Stomach (tissue), 9 donors: ENCODE results near the gene RASAL2. TPM values are rescaled to one million over a fixed set of nuclear protein-coding genes. Genes with fewer than 3 reads are reported as not detected.

Experiments
- DNase-seq, 2 donors: peaks; one replicate each; pipeline versions ENCODE4 v3.0.0 to v3.0.0-alpha.2; 2013 to 2019
- H3K27ac ChIP-seq, 5 donors: fragments of 200-600 bp in 4 of 5; sonication (generic) in 4 of 5; one replicate each; pipeline ENCODE4 v1.5.1; 2013 to 2019; ENCODE audit warnings: mild to moderate bottlenecking in 1 of 5, moderate library complexity in 1 of 5
- H3K27me3 ChIP-seq, 3 donors: fragments of 200-600 bp; sonication (generic); one replicate each; pipeline ENCODE4 v1.5.1; 2017 to 2019; ENCODE audit warnings: mixed run types in 1 of 3
- H3K36me3 ChIP-seq, 4 donors: fragments of 200-600 bp; sonication (generic); 1 replicate in 3 of 4; 2 replicates in 1 of 4; pipeline ENCODE4 v1.5.1; 2016 to 2019
- H3K4me1 ChIP-seq, 4 donors: fragments of 200-600 bp; sonication (generic); one replicate each; pipeline ENCODE4 v1.5.1; 2016 to 2019
- H3K4me3 ChIP-seq, 4 donors: fragments of 200-600 bp; sonication (generic) in 3 of 4; one replicate each; pipeline ENCODE4 v1.5.1; 2016 to 2019; ENCODE audit warnings: mild to moderate bottlenecking in 1 of 4
- H3K9me3 ChIP-seq, 4 donors: fragments of 200-600 bp; sonication (generic); one replicate each; pipeline ENCODE4 v1.5.1; 2016 to 2019
- CTCF ChIP-seq, 7 experiments: fragments of 450-650 bp in 4 of 7; fragments of 200-600 bp in 3 of 7; sonication (generic) in 3 of 7; IDR thresholded peaks; one replicate each; pipeline ENCODE4 v1.5.1; 2016 to 2019; ENCODE audit warnings: antibody characterized with exemption in 7 of 7, control low read depth in 2 of 7, mild to moderate bottlenecking in 1 of 7
- EP300 ChIP-seq: sonication (generic); formaldehyde crosslinking; IDR thresholded peaks from one replicate; pipeline ENCODE4 v1.6.1; 2017; ENCODE audit warnings: antibody characterized with exemption
- POLR2A ChIP-seq, 4 donors: fragments of 450-650 bp; IDR thresholded peaks; one replicate each; pipeline ENCODE4 v1.6.1; 2016; ENCODE audit warnings: antibody characterized with exemption in 4 of 4, control low read depth in 2 of 4, mild to moderate bottlenecking in 1 of 4, moderate library complexity in 1 of 4
- POLR2AphosphoS5 ChIP-seq, 3 donors: sonication (generic); formaldehyde crosslinking; IDR thresholded peaks; one replicate each; pipeline ENCODE4 v1.6.1; 2016; ENCODE audit warnings: antibody characterized with exemption in 3 of 3
- WGBS, 5 donors: extraction: QIAGEN DNeasy Blood & Tissue Kit in 3 of 5; methylation state at CpG; one replicate each; pipeline versions ENCODE4 v1.1.5 to v1.1.7; 2013 to 2018; 5-methylcytosine and 5-hydroxymethylcytosine counted together
- intact Hi-C: fragments of 100-400 bp; cut with DNase I; formaldehyde crosslinking; loops from one replicate; pipeline ENCODE4 v1.15.1; 2023; ENCODE audit warnings: low total_unique reads
- polyA plus RNA-seq, 3 donors: library from polyadenylated mRNA; stranded (reverse); fragments of 200-250 nt; gene quantifications; one replicate each; pipeline ENCODE4 v1.2.3, GENCODE V29; 2013
- total RNA-seq, 5 donors: library from RNA; depleted of rRNA; stranded (reverse); fragments of >200 nt; gene quantifications; one replicate each; pipeline versions ENCODE4 v1.1.0 to v1.2.3, GENCODE V29; 2014 to 2016
- donor health status: healthy with polysubstance abuse.
- donor health status: Bipolar disorder and iron deficiency.
- donor health status: healthy.

Gene RASAL2
- total and polyA plus RNA-seq, 8 donors = 1.2 to 47.5 (median 14.3) TPM

GRCh38 chr1:178500091-178500770, 406.3 kb downstream of the RASAL2 start:
- no peak overlapping the region for H3K27ac ChIP-seq
- H3K9me3 ChIP-seq = no peaks in the 10 kb centered on the region
- H3K4me1 ChIP-seq = peaks cover 0 to 7% (median 0%) of the 10 kb centered on the region in 4 donors
- no peak for DNase-seq
- H3K4me3 ChIP-seq = no peak overlapping the region
- TF ChIP-seq POLR2A (IDR thresholded peaks at IDR 0.05) = no peak
- TF ChIP-seq CTCF (IDR thresholded peaks at IDR 0.05) = peak in 2 of 7 experiments; percentile 5 to 6
- TF ChIP-seq POLR2AphosphoS5 (IDR thresholded peaks at IDR 0.05) = no peak
- no peak for TF ChIP-seq EP300
- WGBS, 5 donors = 67 to 83% (median 72%) methylated on average over 11 of the region's 11 CpGs
- H3K36me3 ChIP-seq = no peaks in the 10 kb centered on the region
- no peaks in the 10 kb centered on the region for H3K27me3 ChIP-seq
- intact Hi-C loops = no loop called here

- H3K27ac ChIP-seq = no peak overlapping the region
- 92 to 96% (median 94%) methylated on average over 8 to 10 of the region's 10 CpGs for WGBS, 5 donors
- intact Hi-C loops = no loop called here
- peaks cover 0 to 7% (median 2%) of the 10 kb centered on the region in 4 donors for H3K4me1 ChIP-seq
- TF ChIP-seq CTCF (IDR thresholded peaks at IDR 0.05) = no peak
- TF ChIP-seq POLR2A (IDR thresholded peaks at IDR 0.05) = no peak
- TF ChIP-seq POLR2AphosphoS5 (IDR thresholded peaks at IDR 0.05) = no peak
- TF ChIP-seq EP300 = no peak
- H3K9me3 ChIP-seq = no peaks in the 10 kb centered on the region
- H3K36me3 ChIP-seq = no peaks in the 10 kb centered on the region
- H3K27me3 ChIP-seq = no peaks in the 10 kb centered on the region
- no peak for DNase-seq
- H3K4me3 ChIP-seq = no peak overlapping the region
Measured at GRCh38 chr1:178500936-178501554, 407.1 kb downstream of the RASAL2 start.

- DNase-seq = peak; percentile 77 to 85
- Histone ChIP-seq H3K4me1 (peaks cover 0 to 10% (median 7%) of the 10 kb centered on the region in 4 donors), H3K36me3 (no peaks in the 10 kb centered on the region), H3K27ac (no peak overlapping the region), H3K4me3 (no peak overlapping the region), H3K27me3 (no peaks in the 10 kb centered on the region), H3K9me3 (no peaks in the 10 kb centered on the region)
- no peak for TF ChIP-seq POLR2AphosphoS5 (IDR thresholded peaks at IDR 0.05)
- TF ChIP-seq CTCF (IDR thresholded peaks at IDR 0.05) = peak in 5 of 7 experiments; percentile 55 to 87 (median 78)
- WGBS, 5 donors = 25 to 46% (median 29%) methylated on average over 4 to 5 of the region's 5 CpGs
- intact Hi-C loops = no loop called here
Measured at GRCh38 chr1:178501705-178502329, 407.9 kb downstream of the RASAL2 start.

GRCh38 chr1:178502330-178502714, 408.4 kb downstream of the RASAL2 start:
- no peak for DNase-seq
- no peak for TF ChIP-seq CTCF (IDR thresholded peaks at IDR 0.05)
- TF ChIP-seq POLR2A (IDR thresholded peaks at IDR 0.05) = no peak
- no peak for TF ChIP-seq POLR2AphosphoS5 (IDR thresholded peaks at IDR 0.05)
- no peak for TF ChIP-seq EP300
- H3K9me3 ChIP-seq = no peaks in the 10 kb centered on the region
- intact Hi-C loops = no loop called here
- no peak overlapping the region for H3K4me3 ChIP-seq
- H3K27me3 ChIP-seq = no peaks in the 10 kb centered on the region
- 90 to 100% (median 92%) methylated on average over 3 of the region's 3 CpGs for WGBS, 5 donors
- peaks cover 0 to 14% (median 7%) of the 10 kb centered on the region in 4 donors for H3K4me1 ChIP-seq
- no peak overlapping the region for H3K27ac ChIP-seq
- no peaks in the 10 kb centered on the region for H3K36me3 ChIP-seq
